ENCODE measurements around the gene PMIS2. TPM values are rescaled to one million over a fixed set of nuclear protein-coding genes. Genes with fewer than 3 reads are reported as not detected.

The PMIS2 gene
- total RNA-seq, 1 donor from 2014 or later = not detected

- Mint-ChIP-seq H3K4me1 (ENCODE audit: low read depth) (peaks cover 2% of the 10 kb centered on the region), H3K27me3 (ENCODE audit: low read depth) (peaks cover 34% of the 10 kb centered on the region), H3K27ac (no peak overlapping the region), H3K9me3 (no peaks in the 10 kb centered on the region), H3K4me3 (ENCODE audit: low read depth) (no peak overlapping the region), H3K36me3 (ENCODE audit: low read depth) (no peaks in the 10 kb centered on the region)
- intact Hi-C loops (cut with micrococcal nuclease) = loop anchor here (10.0 kb wide), 1 partner anchor 136 kb away; no protein-coding TSS in a partner anchor
- DNase-seq (ENCODE audit: low spot score) = no peak
These were observed 26.7 kb upstream of the PMIS2 start for GRCh38 chr19:35559281-35559659.

DNA sequence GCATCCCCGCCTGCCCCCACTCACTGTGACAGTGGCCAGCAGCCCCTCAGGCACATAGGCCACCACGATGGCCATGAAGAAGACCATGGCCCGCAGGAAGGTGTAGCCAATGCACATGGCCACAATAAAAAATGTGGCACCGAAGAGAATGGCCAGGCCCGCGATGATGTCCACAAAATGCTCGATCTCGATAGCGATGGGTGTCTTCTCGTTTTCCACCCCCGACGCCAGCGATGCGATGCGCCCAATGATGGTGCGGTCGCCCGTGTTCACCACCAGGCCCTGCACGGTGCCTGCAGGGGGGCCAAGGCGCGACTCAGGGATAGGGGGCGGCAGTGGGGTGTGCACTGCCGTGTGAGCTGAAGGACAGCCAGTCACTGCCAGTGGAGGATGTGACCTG lies 26.2 kb upstream of the PMIS2 start:
- intact Hi-C loops (cut with micrococcal nuclease) = loop anchor here (10.0 kb wide), 1 partner anchor 135 kb away; no protein-coding TSS in a partner anchor
- Mint-ChIP-seq H3K4me3 (ENCODE audit: low read depth) (no peak overlapping the region), H3K9me3 (no peaks in the 10 kb centered on the region), H3K36me3 (ENCODE audit: low read depth) (no peaks in the 10 kb centered on the region), H3K27ac (no peak overlapping the region), H3K27me3 (ENCODE audit: low read depth) (peaks cover 34% of the 10 kb centered on the region), H3K4me1 (ENCODE audit: low read depth) (peaks cover 2% of the 10 kb centered on the region)
- no peak for DNase-seq (ENCODE audit: low spot score)

- H3K9me3 Mint-ChIP-seq = no peaks in the 10 kb centered on the region
- H3K36me3 Mint-ChIP-seq (ENCODE audit: low read depth) = no peaks in the 10 kb centered on the region
- no peak overlapping the region for H3K27ac Mint-ChIP-seq
- H3K4me1 Mint-ChIP-seq (ENCODE audit: low read depth) = peaks cover 2% of the 10 kb centered on the region
- no peak for DNase-seq (ENCODE audit: low spot score)
- intact Hi-C loops (cut with micrococcal nuclease) = no loop called here
- no peak overlapping the region for H3K4me3 Mint-ChIP-seq (ENCODE audit: low read depth)
- peaks cover 34% of the 10 kb centered on the region for H3K27me3 Mint-ChIP-seq (ENCODE audit: low read depth)
These were observed 25.7 kb upstream of the PMIS2 start for GRCh38 chr19:35560271-35560670.

DNA sequence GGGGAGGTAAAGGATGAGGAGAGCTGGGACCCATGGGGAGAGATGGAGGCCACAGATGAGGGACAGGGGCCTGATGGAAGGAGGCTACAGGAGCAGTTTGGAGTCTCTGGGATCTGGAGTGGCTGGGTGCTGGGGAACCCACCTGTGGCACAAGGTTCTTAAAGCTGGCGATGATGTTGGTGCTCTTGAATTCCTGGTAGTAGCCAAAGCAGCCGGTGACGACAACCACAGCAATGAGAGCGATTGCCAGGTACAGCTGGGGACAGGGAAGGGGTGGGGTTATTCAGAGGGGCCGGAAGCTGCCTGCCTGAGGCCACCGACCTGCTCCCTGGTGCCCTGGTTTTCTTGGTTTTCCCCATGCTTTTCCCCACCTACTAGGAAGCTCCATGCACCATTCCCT lies 25.3 kb upstream of the PMIS2 start:
- Mint-ChIP-seq H3K4me1 (ENCODE audit: low read depth) (peaks cover 2% of the 10 kb centered on the region), H3K27me3 (ENCODE audit: low read depth) (peaks cover 34% of the 10 kb centered on the region), H3K9me3 (no peaks in the 10 kb centered on the region), H3K27ac (no peak overlapping the region), H3K4me3 (ENCODE audit: low read depth) (no peak overlapping the region), H3K36me3 (ENCODE audit: low read depth) (no peaks in the 10 kb centered on the region)
- DNase-seq (ENCODE audit: low spot score) = no peak
- intact Hi-C loops (cut with micrococcal nuclease) = no loop called here

- Mint-ChIP-seq H3K27me3 (ENCODE audit: low read depth) (peaks cover 30% of the 10 kb centered on the region), H3K9me3 (no peaks in the 10 kb centered on the region), H3K4me1 (ENCODE audit: low read depth) (peaks cover 2% of the 10 kb centered on the region), H3K27ac (no peak overlapping the region), H3K4me3 (ENCODE audit: low read depth) (no peak overlapping the region), H3K36me3 (ENCODE audit: low read depth) (no peaks in the 10 kb centered on the region)
- no peak for DNase-seq (ENCODE audit: low spot score)
- intact Hi-C loops (cut with micrococcal nuclease) = no loop called here
These were observed 24.5 kb upstream of the PMIS2 start for GRCh38 chr19:35561436-35561835.

GRCh38 chr19:35562336-35562735 lies 23.6 kb upstream of the PMIS2 start:
- no peaks in the 10 kb centered on the region for H3K9me3 Mint-ChIP-seq
- no peak overlapping the region for H3K4me3 Mint-ChIP-seq (ENCODE audit: low read depth)
- no peaks in the 10 kb centered on the region for H3K4me1 Mint-ChIP-seq (ENCODE audit: low read depth)
- intact Hi-C loops (cut with micrococcal nuclease) = no loop called here
- H3K36me3 Mint-ChIP-seq (ENCODE audit: low read depth) = no peaks in the 10 kb centered on the region
- H3K27me3 Mint-ChIP-seq (ENCODE audit: low read depth) = peaks cover 25% of the 10 kb centered on the region
- no peak for DNase-seq (ENCODE audit: low spot score)
- H3K27ac Mint-ChIP-seq = no peak overlapping the region

DNA sequence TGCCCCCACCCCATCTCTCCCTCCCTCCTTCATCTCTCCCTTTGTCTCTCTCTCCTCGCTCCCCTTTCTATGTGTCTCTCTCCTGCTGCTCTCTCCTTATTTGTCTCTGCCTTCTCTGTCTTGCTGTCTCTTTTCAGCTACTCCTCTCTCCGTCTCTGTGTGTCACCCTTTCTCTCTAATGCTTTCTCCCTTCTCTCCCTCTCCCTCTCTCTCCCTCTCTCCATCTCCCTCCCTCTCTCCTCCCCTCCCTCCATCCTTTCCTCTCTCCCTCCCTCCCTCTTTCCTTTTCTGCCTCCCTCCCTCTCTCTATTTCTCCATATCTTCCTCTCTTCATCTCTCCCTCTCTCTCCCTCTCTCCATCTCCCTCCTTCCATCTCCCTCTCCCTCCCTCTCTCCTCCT lies 23.2 kb upstream of the PMIS2 start:
- no peaks in the 10 kb centered on the region for H3K4me1 Mint-ChIP-seq (ENCODE audit: low read depth)
- intact Hi-C loops (cut with micrococcal nuclease) = no loop called here
- no peaks in the 10 kb centered on the region for H3K36me3 Mint-ChIP-seq (ENCODE audit: low read depth)
- H3K27me3 Mint-ChIP-seq (ENCODE audit: low read depth) = peaks cover 25% of the 10 kb centered on the region
- no peaks in the 10 kb centered on the region for H3K9me3 Mint-ChIP-seq
- H3K27ac Mint-ChIP-seq = no peak overlapping the region
- no peak for DNase-seq (ENCODE audit: low spot score)
- no peak overlapping the region for H3K4me3 Mint-ChIP-seq (ENCODE audit: low read depth)

- Mint-ChIP-seq H3K27me3 (ENCODE audit: low read depth) (peaks cover 23% of the 10 kb centered on the region), H3K4me3 (ENCODE audit: low read depth) (no peak within 1 kb of the TSS), H3K4me1 (ENCODE audit: low read depth) (no peaks in the 10 kb centered on the region), H3K27ac (no peak within 1 kb of the TSS), H3K9me3 (no peaks in the 10 kb centered on the region), H3K36me3 (ENCODE audit: low read depth) (no peaks in the 10 kb centered on the region)
- DNase-seq (ENCODE audit: low spot score) = no peak
- intact Hi-C loops (cut with micrococcal nuclease) = no loop called here
These were observed 22.7 kb upstream of the PMIS2 start, which contains the start of gene ATP4A for GRCh38 chr19:35563207-35563829. ATP4A (minus strand) TSS chr19:35563658; CDS start chr19:35563629, 29 bp downstream.

GRCh38 chr19:35565016-35565856 lies 20.7 kb upstream of the PMIS2 start:
- intact Hi-C loops (cut with micrococcal nuclease) = no loop called here

GRCh38 chr19:35566738-35567137 lies 19.2 kb upstream of the PMIS2 start:
- intact Hi-C loops (cut with micrococcal nuclease) = no loop called here

More at GRCh38 chr19:35565016-35565856, 20.7 kb upstream of the PMIS2 start:
- Mint-ChIP-seq H3K27me3 (ENCODE audit: low read depth) (peaks cover 10% of the 10 kb centered on the region), H3K27ac (no peak overlapping the region), H3K4me1 (ENCODE audit: low read depth) (no peaks in the 10 kb centered on the region), H3K4me3 (ENCODE audit: low read depth) (no peak overlapping the region), H3K9me3 (no peaks in the 10 kb centered on the region), H3K36me3 (ENCODE audit: low read depth) (no peaks in the 10 kb centered on the region)
- DNase-seq (ENCODE audit: low spot score) = no peak

DNA sequence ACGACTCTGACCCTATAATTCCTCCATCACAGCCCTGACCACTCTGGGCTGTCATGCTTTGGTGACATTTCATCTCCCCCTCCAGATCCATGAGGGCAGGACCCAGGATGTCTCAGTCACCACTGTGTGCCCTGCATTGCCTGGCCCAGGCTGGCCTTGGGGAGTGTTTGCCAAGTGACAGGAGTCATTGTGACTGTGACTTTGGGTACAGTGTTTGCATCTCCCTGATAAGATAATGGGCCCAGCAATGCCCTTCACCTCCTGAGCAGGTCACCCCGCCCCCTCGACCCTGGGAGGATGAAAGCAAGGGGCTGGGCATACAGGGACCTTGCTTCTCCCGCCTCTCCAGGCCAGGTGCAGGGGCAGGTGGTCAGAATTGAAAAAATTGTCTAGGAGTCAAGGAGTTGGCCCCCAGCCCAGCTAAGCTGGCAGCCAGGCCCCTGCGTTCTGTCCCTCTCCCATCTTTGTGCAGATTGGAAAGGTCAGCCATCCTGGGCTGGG lies 16.6 kb upstream of the PMIS2 start:
- intact Hi-C loops (cut with micrococcal nuclease) = no loop called here

More at GRCh38 chr19:35566738-35567137, 19.2 kb upstream of the PMIS2 start:
- H3K4me3 Mint-ChIP-seq (ENCODE audit: low read depth) = no peak overlapping the region
- H3K27me3 Mint-ChIP-seq (ENCODE audit: low read depth) = peaks cover 10% of the 10 kb centered on the region
- no peak for DNase-seq (ENCODE audit: low spot score)
- H3K36me3 Mint-ChIP-seq (ENCODE audit: low read depth) = no peaks in the 10 kb centered on the region
- H3K27ac Mint-ChIP-seq = no peak overlapping the region
- peaks cover 2% of the 10 kb centered on the region for H3K4me1 Mint-ChIP-seq (ENCODE audit: low read depth)
- no peaks in the 10 kb centered on the region for H3K9me3 Mint-ChIP-seq

GRCh38 chr19:35571406-35571965 lies 14.5 kb upstream of the PMIS2 start:
- Mint-ChIP-seq H3K27ac (no peak overlapping the region), H3K4me1 (ENCODE audit: low read depth) (peaks cover 2% of the 10 kb centered on the region), H3K4me3 (ENCODE audit: low read depth) (no peak overlapping the region), H3K9me3 (peaks cover 18% of the 10 kb centered on the region), H3K36me3 (ENCODE audit: low read depth) (peaks cover 8% of the 10 kb centered on the region), H3K27me3 (ENCODE audit: low read depth) (peaks cover 13% of the 10 kb centered on the region)
- intact Hi-C loops (cut with micrococcal nuclease) = no loop called here
- no peak for DNase-seq (ENCODE audit: low spot score)

More for the DNA sequence above, 16.6 kb upstream of the PMIS2 start:
- no peak overlapping the region for H3K27ac Mint-ChIP-seq
- H3K9me3 Mint-ChIP-seq = no peaks in the 10 kb centered on the region
- no peaks in the 10 kb centered on the region for H3K36me3 Mint-ChIP-seq (ENCODE audit: low read depth)
- H3K4me1 Mint-ChIP-seq (ENCODE audit: low read depth) = peaks cover 2% of the 10 kb centered on the region
- H3K4me3 Mint-ChIP-seq (ENCODE audit: low read depth) = no peak overlapping the region
- peaks cover 13% of the 10 kb centered on the region for H3K27me3 Mint-ChIP-seq (ENCODE audit: low read depth)
- DNase-seq (ENCODE audit: low spot score) = no peak

DNA sequence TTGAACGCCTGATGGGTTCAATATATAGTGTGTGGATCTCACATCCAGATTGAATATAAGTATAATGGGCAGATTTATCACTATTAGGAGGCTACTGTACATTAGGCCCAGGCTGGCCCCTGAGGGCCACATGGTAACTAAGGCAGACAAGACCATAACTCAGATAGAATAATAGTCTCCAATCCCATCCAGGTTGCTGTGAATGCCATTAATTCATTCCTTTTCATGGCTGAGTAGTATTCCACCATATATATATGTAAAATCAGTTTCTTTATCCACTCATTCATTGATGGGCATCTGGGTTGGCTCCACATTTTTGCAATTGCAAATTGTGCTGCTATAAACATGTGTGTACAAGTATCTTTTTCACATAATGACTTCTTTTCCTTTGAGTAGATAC lies 8.1 kb upstream of the PMIS2 start:
- H3K36me3 Mint-ChIP-seq (ENCODE audit: low read depth) = peaks cover 8% of the 10 kb centered on the region
- H3K27ac Mint-ChIP-seq = no peak overlapping the region
- peaks cover 2% of the 10 kb centered on the region for H3K27me3 Mint-ChIP-seq (ENCODE audit: low read depth)
- intact Hi-C loops (cut with micrococcal nuclease) = no loop called here
- H3K9me3 Mint-ChIP-seq = peaks cover 30% of the 10 kb centered on the region
- DNase-seq (ENCODE audit: low spot score) = no peak
- H3K4me3 Mint-ChIP-seq (ENCODE audit: low read depth) = no peak overlapping the region
- H3K4me1 Mint-ChIP-seq (ENCODE audit: low read depth) = no peaks in the 10 kb centered on the region
